Cortex of kidney (tissue), 1 donor: ENCODE results near the gene FTSJ1.
"Not testable (repeated sequence)": the region's sequence is repeated elsewhere in the genome, so short reads cannot be mapped to it uniquely, and the experiment has no call there.

ENCODE experiments used
- DNase-seq: peaks from one replicate; lab custom pipeline; 2025; lab: John Stamatoyannopoulos, UW

Gene FTSJ1

DNA sequence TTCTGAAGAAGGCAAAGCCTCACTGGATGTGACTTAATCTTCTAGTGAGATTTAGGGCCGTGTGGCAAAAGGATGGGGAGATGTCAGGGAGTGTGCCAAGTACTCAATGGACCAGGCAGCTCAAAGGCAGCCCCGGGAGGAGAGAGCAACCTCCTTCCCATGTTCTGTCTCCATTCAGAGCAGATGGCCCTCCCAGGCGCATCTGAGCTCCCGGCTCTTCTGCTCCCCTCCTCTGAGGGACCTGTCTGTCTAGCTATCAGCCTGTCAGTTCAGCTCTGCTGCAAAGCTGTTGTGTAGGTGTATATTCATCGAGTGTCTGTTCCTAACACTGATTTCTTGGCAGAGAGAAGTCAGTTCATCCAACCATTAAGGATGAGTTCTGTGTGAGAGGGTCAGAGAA lies 21.9 kb downstream of the FTSJ1 start:
- no peak for DNase-seq

- no peak for DNase-seq
Measured at GRCh38 chrX:48498374-48498809, 22.4 kb downstream of the FTSJ1 start.

GRCh38 chrX:48504261-48504660 lies 28.3 kb downstream of the FTSJ1 start:
- DNase-seq, result no peak

DNA sequence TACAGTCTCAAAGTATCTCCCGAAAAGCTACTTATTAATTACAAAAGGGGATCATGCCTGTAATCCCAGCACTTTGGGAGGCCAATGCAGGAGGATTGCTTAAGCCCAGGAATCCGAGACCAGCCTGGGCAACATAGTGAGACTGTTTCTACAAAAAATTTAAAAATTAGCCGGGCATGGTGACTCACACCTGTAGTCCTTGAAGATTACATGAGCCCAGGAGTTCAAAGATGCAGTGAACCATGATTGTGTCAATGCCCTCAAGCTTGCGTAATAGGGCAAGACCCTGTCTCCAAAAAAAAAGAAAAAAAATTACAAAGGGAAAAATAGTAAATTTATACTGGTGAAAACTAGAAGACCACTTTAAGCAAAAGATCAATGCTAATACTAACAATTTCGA lies 29.5 kb downstream of the FTSJ1 start:
- DNase-seq, result no peak

DNA sequence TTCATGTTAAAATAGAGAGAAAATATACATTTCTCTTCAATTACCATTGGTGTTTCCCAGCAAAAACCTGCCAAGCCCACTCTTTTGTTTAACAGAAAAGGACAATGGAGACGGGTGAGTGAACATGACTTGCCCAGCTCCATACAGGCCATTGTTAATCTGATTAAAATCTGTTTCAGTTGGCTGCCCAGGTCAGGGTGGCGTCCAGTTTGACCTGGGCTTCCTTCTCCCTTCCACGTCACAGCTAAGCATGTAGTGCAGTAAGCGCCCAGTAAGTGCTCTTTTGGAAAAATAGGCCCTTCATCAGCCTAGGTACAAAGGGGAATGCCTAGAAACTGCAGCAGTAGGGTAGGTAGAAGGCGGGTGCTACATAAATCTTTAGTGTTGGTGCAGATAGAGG lies 31.2 kb downstream of the FTSJ1 start:
- DNase-seq, result no peak

DNA sequence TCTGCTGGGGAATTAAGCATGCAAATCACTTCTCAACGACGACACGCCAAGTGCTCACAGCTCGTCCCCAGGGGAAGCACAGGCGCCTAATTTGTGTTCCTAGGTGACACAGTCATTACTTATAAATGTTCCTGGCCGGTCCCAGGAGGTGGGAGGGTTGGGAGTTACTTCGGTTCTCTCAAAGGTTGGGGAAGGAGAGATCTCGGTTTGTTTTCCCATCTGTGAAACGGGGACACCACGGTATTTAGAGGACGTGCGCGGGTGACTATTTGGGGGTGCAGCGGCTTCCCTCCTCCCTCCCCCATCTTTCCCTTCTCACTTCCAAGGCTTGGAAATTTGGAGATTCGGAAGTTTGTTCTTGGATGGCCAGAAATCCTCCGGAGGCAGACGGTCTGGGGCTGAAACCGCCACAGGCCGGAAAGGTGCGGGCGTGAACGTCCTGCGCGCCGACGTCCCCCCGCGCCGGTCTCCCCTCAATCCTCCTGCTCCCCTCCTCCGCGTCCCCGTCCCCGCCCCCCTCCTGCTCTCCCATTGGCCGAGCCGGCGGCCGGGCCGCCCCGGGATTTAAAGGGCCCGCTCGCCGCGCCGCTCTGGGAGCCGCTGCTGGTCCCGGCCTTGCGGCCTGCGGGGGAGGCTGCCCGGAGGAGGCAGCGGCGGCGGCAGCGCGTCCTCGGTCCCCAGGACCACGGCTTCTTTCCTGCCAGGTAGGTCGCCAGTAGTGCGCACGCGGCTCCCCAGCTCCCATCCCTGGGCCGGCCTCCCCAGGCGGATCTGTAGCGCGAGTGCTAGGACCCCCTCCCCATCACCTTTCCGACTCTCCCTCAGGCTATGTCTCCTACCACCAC lies 32.6 kb downstream of the FTSJ1 start, which contains the start of gene PORCN:
PORCN (plus strand) TSS at position 593 of the 845 bp plus-strand sequence. CDS start 829 bp downstream, outside the sequence.
- DNase-seq, result no peak

DNA sequence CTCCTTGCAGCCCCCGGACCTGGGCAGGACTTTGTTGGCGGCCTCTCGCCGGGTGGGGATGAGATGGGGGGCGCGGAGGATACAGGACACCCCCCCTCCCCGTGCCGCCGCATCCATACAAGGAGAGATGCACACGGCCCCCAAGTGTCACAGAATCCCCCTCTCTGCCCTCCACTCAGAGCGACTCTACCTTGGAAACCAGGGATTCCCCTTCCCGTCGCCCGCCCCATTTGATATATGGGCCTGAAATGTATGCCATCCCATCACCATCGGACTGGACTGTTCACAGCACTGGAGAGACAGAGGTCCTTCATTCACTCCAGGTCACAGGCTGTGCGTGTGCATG lies 33.2 kb downstream of the FTSJ1 start:
- no peak for DNase-seq

- no peak for DNase-seq
Measured at GRCh38 chrX:48509619-48510018, 33.6 kb downstream of the FTSJ1 start.

- DNase-seq, result no peak
Measured at GRCh38 chrX:48511560-48511959, 35.6 kb downstream of the FTSJ1 start.

GRCh38 chrX:48512371-48512935 lies 36.5 kb downstream of the FTSJ1 start:
- DNase-seq, result no peak

DNA sequence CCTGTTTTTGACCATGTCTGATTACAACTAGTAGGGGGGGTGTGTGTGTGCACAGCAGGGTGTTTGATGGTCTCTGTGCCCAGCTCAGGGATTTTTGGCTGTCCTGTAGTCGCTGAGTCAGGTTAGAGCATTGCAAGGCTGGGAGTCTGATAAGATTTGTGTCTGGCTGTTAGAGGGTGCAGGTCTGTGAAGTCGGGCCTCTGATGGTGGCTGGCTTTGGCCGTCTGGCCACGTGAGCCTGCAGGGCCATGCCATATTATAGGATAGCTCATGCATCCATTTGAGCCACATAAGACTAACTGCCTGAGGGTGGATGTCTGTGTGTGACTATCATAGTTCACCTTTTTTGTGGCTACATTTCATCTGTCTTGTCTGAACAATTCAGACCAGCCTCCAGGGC lies 37.7 kb downstream of the FTSJ1 start:
- no peak for DNase-seq

GRCh38 chrX:48514126-48514806 lies 38.3 kb downstream of the FTSJ1 start:
- DNase-seq, result no peak

DNA sequence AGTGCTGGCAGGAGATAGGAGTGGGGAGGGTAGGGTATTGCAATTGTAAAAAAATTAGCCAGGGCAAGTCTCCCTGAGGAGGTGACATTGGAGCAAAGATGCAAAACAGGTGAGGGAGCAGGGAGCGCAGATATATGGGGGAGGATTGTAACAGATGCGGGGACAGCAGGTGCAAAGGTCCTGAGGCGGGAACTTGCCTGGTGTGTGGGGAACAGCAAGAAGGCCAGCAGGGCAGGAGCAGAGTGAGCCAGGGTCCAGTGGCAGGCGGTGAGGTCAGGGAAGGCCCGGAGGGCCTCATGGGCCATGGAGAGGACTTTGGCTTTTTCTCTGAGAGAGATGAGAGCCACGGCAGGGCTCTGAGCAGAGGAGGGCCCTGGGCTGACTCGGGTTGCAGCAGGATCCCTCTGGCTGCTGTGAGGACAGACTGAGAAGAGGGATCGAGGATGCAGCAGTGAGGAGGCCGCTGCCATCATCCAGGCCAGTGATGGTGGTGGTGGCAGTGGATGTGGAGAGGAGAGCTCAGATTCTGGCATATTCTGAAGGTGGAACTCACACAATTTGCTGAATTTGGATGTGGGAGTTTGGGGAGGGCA lies 39.0 kb downstream of the FTSJ1 start:
- DNase-seq, result no peak

DNA sequence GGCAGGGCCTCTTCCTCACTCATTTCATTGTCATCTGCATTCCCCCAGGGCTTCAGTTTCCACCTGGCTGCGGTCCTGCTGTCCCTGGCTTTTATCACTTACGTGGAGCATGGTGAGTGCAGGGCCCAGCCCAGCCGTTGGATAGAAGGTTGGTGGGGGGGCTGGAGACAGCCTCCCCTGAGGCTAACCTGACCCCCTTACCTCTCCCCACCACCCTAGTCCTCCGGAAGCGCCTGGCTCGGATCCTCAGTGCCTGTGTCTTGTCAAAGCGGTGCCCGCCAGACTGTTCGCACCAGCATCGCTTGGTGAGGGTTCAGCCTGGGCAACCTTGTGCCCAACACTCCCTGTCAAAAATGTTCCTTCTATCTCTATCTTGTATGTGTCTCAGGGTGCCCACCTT lies 39.8 kb downstream of the FTSJ1 start:
- no peak for DNase-seq

DNA sequence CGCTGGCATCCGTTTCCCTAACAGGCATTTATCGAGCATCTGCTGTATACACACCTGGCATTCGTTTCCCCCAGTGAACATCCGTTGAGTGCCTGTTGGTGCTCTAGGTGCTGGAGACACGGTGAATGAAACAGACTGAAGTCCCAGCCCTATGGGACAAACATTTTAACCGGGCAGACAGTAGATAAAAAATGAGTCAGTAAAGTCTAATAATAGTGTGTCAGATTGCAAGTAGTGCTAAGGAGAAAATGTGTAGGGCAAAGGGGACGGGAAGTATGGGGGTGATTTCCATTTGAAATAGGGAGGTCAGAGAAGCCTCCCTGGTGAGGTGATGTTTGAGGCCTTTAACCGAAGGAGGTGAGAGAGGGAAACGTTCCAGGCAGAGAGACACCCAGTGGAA lies 40.3 kb downstream of the FTSJ1 start:
- no peak for DNase-seq

- no peak for DNase-seq
Measured at GRCh38 chrX:48516987-48517386, 41.0 kb downstream of the FTSJ1 start.

- not testable (repeated sequence) for DNase-seq
Measured at GRCh38 chrX:48519481-48519880, 43.5 kb downstream of the FTSJ1 start.

GRCh38 chrX:48520455-48520854 lies 44.5 kb downstream of the FTSJ1 start:
- DNase-seq, result no peak

GRCh38 chrX:48520976-48521352 lies 45.0 kb downstream of the FTSJ1 start:
- DNase-seq, result no peak

GRCh38 chrX:48521353-48522243 lies 45.6 kb downstream of the FTSJ1 start, which contains the start of gene EBP:
Gene EBP (plus strand): TSS chrX:48521808. CDS start chrX:48523772, 1,964 bp downstream.
- no peak for DNase-seq

DNA sequence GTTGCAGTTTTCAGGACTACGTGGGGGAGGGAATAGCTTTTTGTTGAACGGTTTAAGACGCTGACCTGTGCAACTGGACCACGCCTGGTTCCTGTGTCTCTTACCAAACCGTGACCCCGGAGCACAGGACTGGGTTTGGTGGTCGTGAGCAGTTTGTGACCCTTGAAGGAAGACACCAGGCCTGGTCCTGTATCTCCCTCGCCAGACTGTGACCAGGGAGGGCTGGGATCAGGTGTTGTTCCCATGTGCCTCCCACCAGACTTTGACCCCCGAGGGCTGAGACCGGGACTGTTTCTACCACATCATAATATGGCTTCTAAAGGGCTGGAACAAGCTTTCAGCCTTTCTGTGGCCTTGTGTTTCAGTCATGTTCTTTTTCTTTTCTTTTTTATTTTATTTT lies 46.3 kb downstream of the FTSJ1 start:
- DNase-seq, result no peak

DNA sequence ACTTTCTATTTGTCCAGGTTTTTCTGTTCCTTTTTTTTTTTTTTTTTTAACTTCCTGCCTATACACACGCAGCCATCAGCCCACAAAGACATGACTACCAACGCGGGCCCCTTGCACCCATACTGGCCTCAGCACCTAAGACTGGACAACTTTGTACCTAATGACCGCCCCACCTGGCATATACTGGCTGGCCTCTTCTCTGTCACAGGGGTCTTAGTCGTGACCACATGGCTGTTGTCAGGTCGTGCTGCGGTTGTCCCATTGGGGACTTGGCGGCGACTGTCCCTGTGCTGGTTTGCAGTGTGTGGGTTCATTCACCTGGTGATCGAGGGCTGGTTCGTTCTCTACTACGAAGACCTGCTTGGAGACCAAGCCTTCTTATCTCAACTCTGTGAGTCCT lies 47.7 kb downstream of the FTSJ1 start:
- no peak for DNase-seq
